HG02852 (cell line): ENCODE measurements around the gene ZNF442.
"Not testable (repeated sequence)": the region's sequence is repeated elsewhere in the genome, so short reads cannot be mapped to it uniquely, and the experiment has no call there.

Source experiments
- ATAC-seq: cut with Tn5 transposase; IDR thresholded peaks from one replicate; pipeline ENCODE4 v1.9.1; 2021; ENCODE audit warnings: mild to moderate bottlenecking, moderate library complexity; ENCODE audit not compliant: unreplicated experiment

ZNF442 gene

GRCh38 chr19:12331211-12331941 is 34.1 kb downstream of the ZNF442 start:
- peak; percentile 42 for ATAC-seq

GRCh38 chr19:12330340-12330739 is 35.1 kb downstream of the ZNF442 start:
- no peak for ATAC-seq

GRCh38 chr19:12325690-12326089 is 39.8 kb downstream of the ZNF442 start:
- ATAC-seq: no peak

- no peak for ATAC-seq
These were observed 46.6 kb downstream of the ZNF442 start for GRCh38 chr19:12318782-12319413.

GRCh38 chr19:12314553-12314952 is 50.9 kb downstream of the ZNF442 start:
- no peak for ATAC-seq

GRCh38 chr19:12308891-12309290 is 56.6 kb downstream of the ZNF442 start:
- not testable (repeated sequence) for ATAC-seq
